ENCODE data around the gene GPS2.
"Not testable (repeated sequence)": the region's sequence is repeated elsewhere in the genome, so short reads cannot be mapped to it uniquely, and the experiment has no call there.

The GPS2 gene

GRCh38 chr17:7314719-7315569 lies at the start of gene GPS2:
GPS2 (minus strand) TSS chr17:7315360; CDS start chr17:7315052, 308 bp downstream.
- DNase-seq (ENCODE audit: low read depth in 2 of 2) = peak; percentile 46 to 48

- DNase-seq (ENCODE audit: low read depth in 2 of 2) = no peak
Measured at GRCh38 chr17:7363311-7363710, 48.2 kb upstream of the GPS2 start.

- DNase-seq (ENCODE audit: low read depth in 2 of 2) = no peak
Measured at GRCh38 chr17:7361906-7362305, 46.7 kb upstream of the GPS2 start.

DNA sequence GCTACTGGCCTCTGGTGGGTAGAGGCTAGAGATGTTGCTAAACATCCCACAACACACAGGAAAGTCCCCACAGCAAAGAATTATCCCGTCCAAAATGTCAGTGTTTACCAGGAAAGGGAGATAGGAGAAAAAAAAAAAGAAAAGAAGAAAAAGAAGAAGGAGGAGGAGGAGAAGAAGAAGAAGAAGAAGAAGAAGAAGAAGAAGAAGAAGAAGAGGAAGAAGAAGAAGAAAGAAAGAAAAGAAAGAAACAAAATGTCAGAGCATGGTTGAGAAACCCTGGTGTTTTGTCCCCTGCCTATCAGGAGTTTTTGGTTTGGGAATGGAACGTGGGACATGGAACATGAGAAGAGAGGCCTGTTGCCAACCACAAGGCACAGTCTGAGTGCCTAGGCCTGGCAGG lies 42.2 kb upstream of the GPS2 start:
- no peak for DNase-seq (ENCODE audit: low read depth in 2 of 2)

DNA sequence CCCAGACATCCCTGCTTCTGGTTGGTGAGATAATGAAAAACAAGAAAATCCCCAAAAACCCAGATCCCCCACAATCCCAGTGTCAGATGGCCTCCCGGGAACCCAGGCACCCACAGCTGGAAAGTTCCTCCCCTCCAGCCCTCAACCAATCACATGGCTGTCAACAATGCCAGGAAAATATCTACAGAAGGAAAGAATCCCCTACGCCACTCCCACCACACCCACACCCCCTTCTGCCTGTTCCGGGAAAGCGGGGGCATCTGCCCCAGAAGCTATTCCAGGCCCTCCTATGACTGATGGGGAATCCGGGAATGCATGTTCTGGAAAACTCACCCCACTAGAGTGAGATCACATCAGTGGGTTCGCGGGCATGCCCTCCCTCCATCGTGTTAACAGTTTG lies 41.6 kb upstream of the GPS2 start:
- DNase-seq (ENCODE audit: low read depth in 2 of 2) = no peak

GRCh38 chr17:7356072-7356549 lies 41.0 kb upstream of the GPS2 start:
- no peak for DNase-seq (ENCODE audit: low read depth in 2 of 2)

DNA sequence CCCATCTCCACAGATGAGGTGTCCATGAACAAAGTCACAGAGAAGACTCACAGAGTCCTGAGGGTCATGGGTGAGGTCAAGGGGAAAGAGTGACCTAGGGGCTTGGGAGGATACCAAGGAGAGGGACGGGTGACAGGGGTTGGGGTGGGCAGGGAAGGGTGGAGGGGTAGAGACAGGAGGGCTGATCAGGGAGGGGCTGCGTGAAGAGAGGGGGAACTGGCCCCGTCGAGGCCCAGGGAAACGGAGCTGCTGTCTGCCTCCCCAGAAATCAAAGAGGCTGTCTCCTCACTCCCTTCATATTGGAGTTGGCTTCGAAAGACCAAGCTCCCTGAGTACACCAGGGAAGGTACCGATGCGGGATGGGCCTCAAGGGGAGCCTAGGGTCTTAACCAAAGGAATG lies 40.4 kb upstream of the GPS2 start:
- DNase-seq (ENCODE audit: low read depth in 2 of 2) = no peak

DNA sequence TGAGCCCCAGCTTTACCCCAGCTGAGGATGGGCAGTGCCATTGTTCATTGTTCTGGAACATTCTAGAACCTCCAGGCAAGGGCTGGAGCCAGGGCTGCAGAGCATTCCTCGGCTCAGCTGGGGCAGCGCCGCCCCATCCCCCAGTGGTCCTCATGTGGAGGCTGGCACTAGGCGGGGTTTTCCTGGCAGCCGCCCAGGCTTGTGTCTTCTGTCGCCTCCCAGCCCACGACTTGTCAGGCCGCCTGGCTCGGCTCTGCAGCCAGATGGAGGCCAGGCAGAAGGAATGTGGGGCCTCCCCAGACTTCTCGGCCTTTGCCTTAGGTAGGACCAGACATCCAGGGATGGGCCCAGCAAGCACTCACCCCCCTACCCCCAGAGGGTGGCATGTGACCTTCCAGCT lies 39.9 kb upstream of the GPS2 start, which contains the start of gene TMEM95:
TSS of gene TMEM95 (plus strand) at position 104 of the 400 bp plus-strand sequence. CDS start at position 153, 49 bp downstream.
- no peak for DNase-seq (ENCODE audit: low read depth in 2 of 2)

DNA sequence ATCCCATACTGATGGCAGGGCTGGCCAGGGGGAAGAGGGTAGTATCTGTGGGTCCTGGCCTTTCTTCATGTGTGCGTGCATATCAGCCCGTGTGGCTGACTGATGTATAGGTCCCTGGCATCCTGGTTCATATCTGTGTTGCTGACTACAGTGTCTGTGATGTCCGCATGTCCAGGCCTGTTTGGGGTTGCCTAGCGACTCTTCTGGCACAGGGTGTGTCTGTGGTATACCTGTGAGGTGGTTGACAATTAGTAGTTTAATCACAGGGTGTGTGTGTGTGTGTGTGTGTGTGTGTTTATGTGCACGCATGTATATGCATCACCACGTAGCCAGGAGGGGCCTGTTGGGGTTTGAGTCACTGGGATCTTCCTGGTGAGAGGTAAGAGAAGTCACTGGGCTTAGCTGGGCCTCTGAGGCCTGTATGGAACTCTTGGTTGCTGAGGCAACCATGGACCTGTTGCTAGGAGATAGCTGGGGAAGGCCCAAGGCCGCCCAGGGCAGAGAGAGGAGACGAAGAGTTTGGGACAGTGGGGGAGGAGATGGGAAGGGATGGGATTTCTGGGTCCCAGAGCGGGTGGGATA lies 39.2 kb upstream of the GPS2 start:
- DNase-seq (ENCODE audit: low read depth in 2 of 2) = no peak

GRCh38 chr17:7352910-7353635 lies 37.9 kb upstream of the GPS2 start:
- DNase-seq (ENCODE audit: low read depth in 2 of 2) = no peak

GRCh38 chr17:7352503-7352889 lies 37.3 kb upstream of the GPS2 start:
- no peak for DNase-seq (ENCODE audit: low read depth in 2 of 2)

GRCh38 chr17:7351665-7352502 lies 36.7 kb upstream of the GPS2 start, which contains the start of gene KCTD11:
KCTD11 (plus strand) TSS chr17:7352162.
- peak; percentile 86 to 88 for DNase-seq (ENCODE audit: low read depth in 2 of 2)

GRCh38 chr17:7348478-7349242 lies 33.5 kb upstream of the GPS2 start:
- DNase-seq (ENCODE audit: low read depth in 2 of 2) = no peak

DNA sequence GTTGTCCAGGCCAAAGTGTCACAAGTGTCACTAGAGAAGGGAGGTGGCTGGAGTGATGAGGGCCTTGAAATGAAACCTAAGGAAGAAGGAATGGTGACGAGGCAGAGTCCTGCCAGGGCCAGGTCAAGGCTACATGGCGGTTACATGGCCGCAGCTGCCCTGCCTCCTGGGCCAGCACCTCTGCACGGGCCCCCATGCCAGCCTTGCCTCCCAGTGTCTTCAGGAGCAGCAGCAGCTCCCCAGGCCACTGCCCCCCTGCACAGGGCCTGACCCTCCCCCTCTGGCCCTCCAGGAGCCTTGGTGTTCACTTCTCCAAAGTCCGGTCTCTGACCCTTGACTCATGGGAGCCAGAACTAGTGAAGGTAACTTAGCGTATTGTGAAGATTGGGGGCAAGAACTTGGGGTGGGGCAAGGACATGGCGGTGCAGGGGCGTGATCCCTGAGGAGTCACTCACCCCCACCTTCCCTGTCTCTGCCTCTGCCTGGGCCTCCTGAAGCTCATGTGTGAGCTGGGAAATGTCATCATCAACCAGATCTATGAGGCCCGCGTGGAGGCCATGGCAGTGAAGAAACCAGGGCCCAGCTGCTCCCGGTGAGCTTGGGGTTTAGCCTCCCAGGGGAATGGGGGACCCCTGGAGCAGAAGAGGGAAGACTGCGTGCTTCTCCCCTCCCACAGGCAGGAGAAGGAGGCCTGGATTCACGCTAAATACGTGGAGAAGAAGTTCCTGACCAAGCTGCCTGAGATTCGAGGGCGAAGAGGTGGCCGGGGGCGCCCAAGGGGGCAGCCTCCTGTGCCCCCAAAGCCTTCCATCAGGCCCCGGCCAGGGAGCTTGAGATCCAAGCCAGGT lies 32.7 kb upstream of the GPS2 start:
- no peak for DNase-seq (ENCODE audit: low read depth in 2 of 2)

DNA sequence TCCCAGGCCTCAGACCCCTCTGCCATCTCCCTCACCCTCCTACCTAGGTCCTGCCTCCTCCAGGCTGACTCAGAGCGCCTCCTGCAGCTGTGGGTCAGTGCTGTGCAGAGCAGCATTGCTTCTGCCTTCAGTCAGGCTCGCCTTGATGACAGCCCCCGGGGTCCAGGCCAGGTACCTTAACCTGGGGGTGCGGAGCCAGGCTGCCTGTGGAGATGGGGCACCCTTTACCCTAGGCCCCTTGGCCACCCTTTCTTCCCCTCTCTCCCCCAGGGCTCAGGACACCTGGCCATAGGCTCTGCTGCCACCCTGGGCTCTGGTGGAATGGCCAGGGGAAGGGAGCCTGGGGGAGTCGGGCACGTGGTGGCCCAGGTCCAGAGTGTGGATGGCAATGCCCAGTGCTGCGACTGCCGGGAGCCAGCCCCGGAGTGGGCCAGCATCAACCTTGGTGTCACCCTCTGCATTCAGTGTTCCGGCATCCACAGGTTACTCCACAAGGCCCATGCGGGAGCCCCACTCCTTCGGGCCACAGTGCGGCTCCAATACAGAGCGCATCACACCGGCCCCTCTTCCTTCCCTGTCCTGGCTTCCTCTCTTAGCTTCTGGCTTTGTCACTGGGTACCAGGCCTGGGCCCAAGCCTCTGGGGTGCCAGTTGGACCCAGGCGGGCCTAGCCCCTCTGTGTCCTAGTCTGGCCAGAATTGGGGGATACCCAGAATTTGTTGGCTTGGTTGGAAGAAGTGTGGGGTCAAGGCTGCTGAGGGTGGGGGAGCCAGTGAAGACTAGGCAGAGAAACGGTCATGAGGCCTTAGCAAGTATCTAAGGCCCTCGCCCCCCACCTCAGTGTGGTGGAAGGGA lies 31.8 kb upstream of the GPS2 start:
- no peak for DNase-seq (ENCODE audit: low read depth in 2 of 2)

DNA sequence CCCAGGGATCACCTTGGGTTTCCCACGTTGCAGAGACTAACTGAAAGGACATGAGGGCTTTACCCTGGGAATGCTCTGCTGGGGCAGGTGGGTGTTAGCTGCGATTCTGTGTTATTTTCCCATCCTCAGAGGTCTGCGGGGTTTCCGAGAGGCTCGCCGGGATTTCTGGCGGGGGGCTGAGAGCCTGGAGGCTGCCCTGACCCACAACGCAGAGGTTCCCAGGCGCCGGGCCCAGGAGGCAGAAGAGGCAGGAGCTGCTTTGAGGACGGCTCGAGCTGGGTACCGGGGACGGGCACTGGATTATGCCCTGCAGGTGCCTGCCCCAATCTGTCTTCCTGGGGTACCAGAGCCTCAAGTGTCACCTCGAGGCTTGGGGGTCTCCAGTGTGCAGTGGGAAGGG lies 28.1 kb upstream of the GPS2 start:
- DNase-seq (ENCODE audit: low read depth in 2 of 2) = no peak

DNA sequence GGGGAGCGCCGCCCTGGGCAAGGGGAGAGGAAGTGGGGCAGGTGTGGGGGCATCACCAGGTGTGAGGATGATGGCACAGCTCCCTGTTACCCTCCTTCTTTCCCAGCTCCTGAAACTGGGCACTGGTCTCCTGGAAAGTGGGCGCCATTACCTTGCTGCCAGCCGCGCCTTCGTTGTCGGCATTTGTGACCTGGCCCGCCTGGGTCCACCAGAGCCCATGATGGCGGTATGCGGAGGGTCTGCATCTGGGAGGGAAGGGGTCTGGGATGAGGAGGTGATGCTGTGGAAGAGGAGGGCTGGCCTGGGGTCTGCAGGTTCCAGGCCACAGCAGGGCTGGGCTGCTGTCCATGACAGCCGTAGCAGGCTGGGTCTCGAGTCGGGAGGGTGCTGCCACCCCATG lies 26.7 kb upstream of the GPS2 start:
- no peak for DNase-seq (ENCODE audit: low read depth in 2 of 2)

DNA sequence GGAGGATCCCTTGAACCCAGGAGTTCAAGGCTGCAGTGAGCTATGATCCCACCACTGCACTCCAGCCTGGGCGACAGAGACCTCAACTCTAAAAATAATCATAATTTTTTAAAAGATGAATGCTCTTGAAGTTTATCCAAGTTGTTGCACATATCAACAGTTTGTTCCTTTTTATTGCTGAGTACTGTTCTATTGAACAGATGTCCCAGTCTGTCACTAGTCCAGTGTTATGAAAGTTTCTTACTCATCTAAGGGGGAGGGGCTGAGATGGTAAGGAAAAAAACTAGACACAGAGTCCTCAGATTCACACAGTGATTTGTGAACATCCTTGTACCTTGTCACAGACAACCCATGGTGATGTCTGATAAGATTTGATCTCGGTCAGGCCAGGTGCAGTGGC lies 25.0 kb upstream of the GPS2 start:
- no peak for DNase-seq (ENCODE audit: low read depth in 2 of 2)

DNA sequence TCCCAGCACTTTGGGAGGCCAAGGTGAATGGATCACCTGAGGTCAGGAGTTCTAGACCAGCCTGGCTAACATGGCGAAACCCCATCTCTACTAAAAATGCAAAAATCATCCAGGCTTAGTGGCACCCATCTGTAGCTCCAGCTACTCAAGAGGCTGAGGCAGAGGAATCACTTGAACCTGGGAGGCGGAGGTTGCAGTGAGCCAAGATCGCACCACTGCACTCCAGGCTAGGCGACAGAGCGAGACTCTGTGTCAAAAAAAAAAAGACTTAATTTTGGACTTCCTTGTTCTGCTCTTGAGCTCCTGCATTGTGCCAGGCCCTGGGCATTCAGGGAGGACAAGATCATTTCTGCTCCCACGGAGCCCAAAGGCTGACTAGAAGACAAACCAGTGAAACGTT lies 22.4 kb upstream of the GPS2 start:
- DNase-seq (ENCODE audit: low read depth in 2 of 2) = not testable (repeated sequence)
